Endothelial cell of umbilical vein (primary cell): Measurements from ENCODE around the gene IRF2BP2. TPM values are rescaled to one million over a fixed set of nuclear protein-coding genes. Genes with fewer than 3 reads are reported as not detected.
"Not testable (repeated sequence)": the region's sequence is repeated elsewhere in the genome, so short reads cannot be mapped to it uniquely, and the experiment has no call there.

Source experiments
- BruUV-seq: library from RNA; stranded (reverse); fragments of 400-500 nt; replicated peaks from 2 replicates; lab custom pipeline; 2021; lab: Mats Ljungman, UMichigan
- CTCF ChIA-PET: fragments of 300-600, 350-600 bp; sonication (Branson Sonifier 250); formaldehyde crosslinking; loops from one replicate; lab custom pipeline; 2021; ENCODE audit warnings: antibody characterized with exemption, inconsistent platforms; lab: Charles Lee
- POLR2A ChIA-PET: fragments of 300-600, 350-600 bp; sonication (Branson Sonifier 250); formaldehyde crosslinking; loops from one replicate; lab custom pipeline; 2021; ENCODE audit warnings: antibody characterized with exemption, inconsistent platforms; lab: Charles Lee
- DNase-seq: peaks from one replicate; pipeline ENCODE4 v3.0.0-alpha.2; 2011; ENCODE audit warnings: low read depth, low spot score
- FAIRE-seq: peaks from 2 replicates; lab custom pipeline; 2011; peaks lifted over from hg19 to GRCh38; lab: Jason Lieb, UNC
- H2AFZ ChIP-seq: 2 replicates; pipeline ENCODE4 v1.6.0; 2012; ENCODE audit warnings: low read depth, low read length, control low read depth, inconsistent platforms
- H3K27ac ChIP-seq: 2 replicates; pipeline ENCODE4 v1.5.1; 2011; ENCODE audit warnings: low read depth, mild to moderate bottlenecking, control low read depth, low read length, moderate library complexity; ENCODE audit not compliant: insufficient read depth
- H3K27me3 ChIP-seq, 2 experiments: 2 replicates each; pipeline versions ENCODE4 v1.6.0 to v1.6.1; 2011; ENCODE audit warnings: low read length in 2 of 2, mixed read lengths in 1 of 2; ENCODE audit not compliant: control insufficient read depth in 2 of 2, insufficient read depth in 2 of 2
- H3K36me3 ChIP-seq, 2 experiments: 2 replicates in 1 of 2; 3 replicates in 1 of 2; pipeline ENCODE4 v1.5.1; 2011; ENCODE audit warnings: low read length in 2 of 2, mild to moderate bottlenecking in 1 of 2, moderate library complexity in 1 of 2; ENCODE audit not compliant: control insufficient read depth in 2 of 2, insufficient read depth in 2 of 2; ENCODE audit errors: extremely low read depth in 1 of 2
- H3K4me1 ChIP-seq: 3 replicates; pipeline ENCODE4 v1.5.1; 2011; ENCODE audit warnings: mild to moderate bottlenecking, low read length; ENCODE audit not compliant: control insufficient read depth, insufficient read depth; ENCODE audit errors: extremely low read depth
- H3K4me2 ChIP-seq: 2 replicates; pipeline ENCODE4 v1.6.1; 2011; ENCODE audit warnings: low read length, control low read depth, mixed read lengths; ENCODE audit not compliant: insufficient read depth
- H3K4me3 ChIP-seq, 3 experiments: fragments of 200-600 bp in 1 of 3; sonication (generic), shearing (Covaris generic) in 1 of 3; replicated peaks in 1 of 3; 2 replicates each; pipeline ENCODE4 v1.5.1; 2011 to 2016; ENCODE audit warnings: control low read depth in 3 of 3, low read length in 3 of 3, mild to moderate bottlenecking in 2 of 3, inconsistent platforms in 1 of 3, low read depth in 1 of 3, moderate library complexity in 1 of 3; ENCODE audit not compliant: insufficient read depth in 1 of 3
- H3K79me2 ChIP-seq: 2 replicates; pipeline ENCODE4 v1.6.0; 2012; ENCODE audit warnings: low read length, inconsistent platforms; ENCODE audit not compliant: control insufficient read depth, insufficient read depth
- H3K9ac ChIP-seq: replicated peaks from 2 replicates; pipeline ENCODE3; 2011; ENCODE audit warnings: low read length, control low read depth; ENCODE audit not compliant: insufficient read depth; ENCODE audit errors: extremely low read depth
- H3K9me1 ChIP-seq: replicated peaks from 3 replicates; pipeline ENCODE4 v1.6.0; 2011; ENCODE audit warnings: mild to moderate bottlenecking, low read length; ENCODE audit not compliant: control insufficient read depth, insufficient read depth; ENCODE audit errors: extremely low read depth
- H3K9me3 ChIP-seq: replicated peaks from 2 replicates; pipeline ENCODE4 v1.5.1; 2012; ENCODE audit warnings: low read length, inconsistent platforms; ENCODE audit not compliant: control insufficient read depth, insufficient read depth
- H4K20me1 ChIP-seq: replicated peaks from 2 replicates; pipeline ENCODE3; 2011; ENCODE audit warnings: mild to moderate bottlenecking, low read length; ENCODE audit not compliant: control insufficient read depth, insufficient read depth; ENCODE audit errors: extremely low read depth
- EZH2 ChIP-seq: IDR thresholded peaks from 2 replicates; pipeline ENCODE4 v1.6.1; 2012; ENCODE audit warnings: borderline replicate concordance, low read depth, mild to moderate bottlenecking, moderate library complexity, low read length, inconsistent platforms; ENCODE audit not compliant: severe bottlenecking
- FOS ChIP-seq: IDR thresholded peaks from 2 replicates; pipeline ENCODE4 v1.6.1; 2011; ENCODE audit warnings: mild to moderate bottlenecking, low read length, moderate library complexity, borderline replicate concordance; ENCODE audit not compliant: insufficient read depth
- GATA2 ChIP-seq: IDR thresholded peaks from 2 replicates; pipeline ENCODE4 v1.7.0; 2011; ENCODE audit warnings: low read depth, mild to moderate bottlenecking, moderate library complexity, mixed read lengths, low read length; ENCODE audit not compliant: insufficient read length, insufficient read depth
- JUN ChIP-seq: IDR thresholded peaks from 2 replicates; pipeline ENCODE4 v1.6.1; 2011; ENCODE audit warnings: borderline replicate concordance, low read depth; ENCODE audit not compliant: insufficient read length, insufficient read depth
- MYC ChIP-seq: IDR thresholded peaks from one replicate; pipeline ENCODE4 v1.6.1; 2011; ENCODE audit warnings: mild to moderate bottlenecking, low read depth, low read length
- POLR2A ChIP-seq: IDR thresholded peaks from 2 replicates; pipeline ENCODE4 v1.6.1; 2012; ENCODE audit warnings: low read depth, mild to moderate bottlenecking, control low read depth, low read length
- POLR2AphosphoS5 ChIP-seq: IDR thresholded peaks from 2 replicates; pipeline ENCODE4 v1.6.1; 2012; ENCODE audit warnings: low read depth, mild to moderate bottlenecking, control low read depth, low read length, moderate library complexity; ENCODE audit not compliant: insufficient read depth
- dilution Hi-C: fragments of 300-500 bp; cut with MboI; formaldehyde crosslinking; loops from one replicate; pipeline ENCODE4 v1.15.0; 2019; ENCODE audit warnings: low sequenced_read_pairs; ENCODE audit not compliant: extremely low pct_ligation_motif_present
- intact Hi-C: fragments of 100-400 bp; cut with micrococcal nuclease; formaldehyde crosslinking; loops from one replicate; pipeline ENCODE4 v1.10.0; 2022
- polyA plus RNA-seq, 4 experiments: library from polyadenylated mRNA; depleted of rRNA in 3 of 4; stranded (reverse) in 3 of 4; unstranded in 1 of 4; fragments of >200 nt; gene quantifications; 2 replicates each; pipeline versions ENCODE4 v1.2.1 to v1.2.3, GENCODE V29; 2011 to 2012; ENCODE audit warnings: missing spikeins in 1 of 4
- total RNA-seq: library from RNA; stranded (reverse); gene quantifications from 2 replicates; pipeline ENCODE4 v1.2.3, GENCODE V29; 2021
- TF ChIP-seq, protein P1 (sequence below): IDR thresholded peaks from 2 replicates; pipeline ENCODE4 v1.6.1; 2011; ENCODE audit not compliant: insufficient read depth, insufficient read length
- TF ChIP-seq, protein P2 (sequence below), 2 donors: IDR thresholded peaks; 1 replicate in 1 of 2; 2 replicates in 1 of 2; pipeline ENCODE4 v1.5.1; 2011; ENCODE audit warnings: low read length in 2 of 2, mild to moderate bottlenecking in 2 of 2, moderate library complexity in 2 of 2, control low read depth in 1 of 2, inconsistent platforms in 1 of 2, low read depth in 1 of 2; ENCODE audit not compliant: insufficient read depth in 1 of 2; ENCODE audit errors: extremely low read depth in 1 of 2

The IRF2BP2 gene
- total and polyA plus RNA-seq, 2 donors (not counting 3 experiments of a cell fraction or from before 2014, with no cell fraction given), result 66.6 to 109 TPM

DNA sequence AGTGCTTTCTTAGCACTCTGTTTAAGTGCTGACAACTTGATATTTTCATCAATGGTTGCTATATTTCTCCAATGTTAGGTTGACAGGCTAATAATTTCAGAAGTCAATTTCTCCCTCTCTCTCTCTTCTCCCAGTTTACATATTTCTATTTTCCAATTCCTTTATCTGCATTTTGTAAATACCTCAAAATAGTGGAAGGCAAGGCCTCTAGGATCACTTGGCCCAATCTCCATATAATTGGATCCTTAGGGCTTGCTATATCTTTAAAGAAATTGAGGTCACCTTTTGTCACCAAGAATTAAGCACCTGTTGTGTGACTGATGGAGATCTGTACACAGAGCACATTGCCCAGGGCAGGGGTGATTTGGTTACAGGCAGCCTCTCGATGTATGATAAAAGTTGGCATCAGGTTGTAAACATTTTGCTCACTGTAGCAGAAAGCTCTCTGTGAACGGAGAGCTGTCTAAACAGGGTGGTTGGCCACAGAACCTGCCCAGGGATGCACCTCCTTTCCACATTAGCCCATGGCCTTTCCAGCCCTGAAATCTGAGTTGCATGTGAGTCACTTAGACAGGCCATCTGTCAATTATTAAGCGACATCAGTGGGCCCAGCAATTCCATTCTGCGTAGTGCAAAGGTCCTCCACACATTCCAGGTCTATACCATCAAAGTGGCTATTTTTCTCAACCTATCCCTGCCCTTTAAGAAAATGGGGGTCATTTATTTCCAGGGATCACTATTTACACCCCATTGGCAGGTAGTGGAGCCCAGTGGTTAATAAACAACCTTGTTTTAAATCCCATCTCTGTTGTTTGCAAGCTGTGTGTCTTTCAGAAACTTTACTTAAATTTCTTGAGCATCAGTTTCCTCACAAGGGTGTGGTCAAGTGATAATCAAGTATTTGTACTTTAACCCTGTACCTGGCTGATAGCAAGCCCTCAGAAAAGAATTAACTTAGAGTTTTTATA is 29.1 kb upstream of the IRF2BP2 start:
- H3K9me3 ChIP-seq, result no peaks in the 10 kb centered on the region
- no peaks in the 10 kb centered on the region for H4K20me1 ChIP-seq
- no peaks in the 10 kb centered on the region for H3K27me3 ChIP-seq
- DNase-seq (no peak), FAIRE-seq (no peak)
- no peak overlapping the region for H3K4me2 ChIP-seq
- intact Hi-C loops (no loop called here), dilution Hi-C loops (no loop called here)
- no peak overlapping the region for H3K27ac ChIP-seq
- H2AFZ ChIP-seq, result no peak overlapping the region
- BruUV-seq, result no TSS peak
- POLR2A ChIA-PET, result no interaction called here
- H3K4me3 ChIP-seq, result no peak overlapping the region
- H3K9ac ChIP-seq, result no peak overlapping the region
- H3K9me1 ChIP-seq, result no peaks in the 10 kb centered on the region
- TF ChIP-seq MYC, result no peak
- no peak for TF ChIP-seq POLR2A
- no peak for TF ChIP-seq FOS
- TF ChIP-seq, protein P1, sequence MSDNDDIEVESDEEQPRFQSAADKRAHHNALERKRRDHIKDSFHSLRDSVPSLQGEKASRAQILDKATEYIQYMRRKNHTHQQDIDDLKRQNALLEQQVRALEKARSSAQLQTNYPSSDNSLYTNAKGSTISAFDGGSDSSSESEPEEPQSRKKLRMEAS, result no peak
- TF ChIP-seq EZH2, result no peak
- no peak for TF ChIP-seq POLR2AphosphoS5
- TF ChIP-seq GATA2, result no peak
- TF ChIP-seq, protein P2, sequence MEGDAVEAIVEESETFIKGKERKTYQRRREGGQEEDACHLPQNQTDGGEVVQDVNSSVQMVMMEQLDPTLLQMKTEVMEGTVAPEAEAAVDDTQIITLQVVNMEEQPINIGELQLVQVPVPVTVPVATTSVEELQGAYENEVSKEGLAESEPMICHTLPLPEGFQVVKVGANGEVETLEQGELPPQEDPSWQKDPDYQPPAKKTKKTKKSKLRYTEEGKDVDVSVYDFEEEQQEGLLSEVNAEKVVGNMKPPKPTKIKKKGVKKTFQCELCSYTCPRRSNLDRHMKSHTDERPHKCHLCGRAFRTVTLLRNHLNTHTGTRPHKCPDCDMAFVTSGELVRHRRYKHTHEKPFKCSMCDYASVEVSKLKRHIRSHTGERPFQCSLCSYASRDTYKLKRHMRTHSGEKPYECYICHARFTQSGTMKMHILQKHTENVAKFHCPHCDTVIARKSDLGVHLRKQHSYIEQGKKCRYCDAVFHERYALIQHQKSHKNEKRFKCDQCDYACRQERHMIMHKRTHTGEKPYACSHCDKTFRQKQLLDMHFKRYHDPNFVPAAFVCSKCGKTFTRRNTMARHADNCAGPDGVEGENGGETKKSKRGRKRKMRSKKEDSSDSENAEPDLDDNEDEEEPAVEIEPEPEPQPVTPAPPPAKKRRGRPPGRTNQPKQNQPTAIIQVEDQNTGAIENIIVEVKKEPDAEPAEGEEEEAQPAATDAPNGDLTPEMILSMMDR (IDR thresholded peaks at IDR 0.05; ENCODE audit: extremely low read depth in 1 of 2, insufficient read depth in 1 of 2, low read depth in 1 of 2, low read length in 2 of 2), result no peak
- no peak for TF ChIP-seq JUN
- H3K79me2 ChIP-seq, result no peaks in the 10 kb centered on the region
- no peaks in the 10 kb centered on the region for H3K4me1 ChIP-seq
- CTCF ChIA-PET, result interaction anchor here (1.2 kb wide), 1 partner anchor 27 kb away, joined by 4 read pairs; no protein-coding TSS in a partner anchor
- no peaks in the 10 kb centered on the region for H3K36me3 ChIP-seq

GRCh38 chr1:234634922-234635321 is 24.9 kb upstream of the IRF2BP2 start:
- DNase-seq, H4K20me1 ChIP-seq, POLR2A ChIA-PET, H2AFZ ChIP-seq, BruUV-seq, H3K36me3 ChIP-seq, H3K9me3 ChIP-seq, FAIRE-seq, H3K4me2 ChIP-seq, H3K27ac ChIP-seq, H3K79me2 ChIP-seq, CTCF ChIA-PET, H3K27me3 ChIP-seq, H3K9me1 ChIP-seq, H3K9ac ChIP-seq, intact Hi-C loops, H3K4me3 ChIP-seq, dilution Hi-C loops: not testable (repeated sequence)
- peaks cover 25% of the 10 kb centered on the region for H3K4me1 ChIP-seq
